GM19324 (cell line): ENCODE data around the gene SEMA7A.
"Not testable (repeated sequence)": the region's sequence is repeated elsewhere in the genome, so short reads cannot be mapped to it uniquely, and the experiment has no call there.

Source experiments
- ATAC-seq: cut with Tn5 transposase; IDR thresholded peaks from one replicate; pipeline ENCODE4 v1.9.1; 2021; ENCODE audit warnings: mild to moderate bottlenecking, moderate library complexity; ENCODE audit not compliant: unreplicated experiment, low FRiP score

The SEMA7A gene

DNA sequence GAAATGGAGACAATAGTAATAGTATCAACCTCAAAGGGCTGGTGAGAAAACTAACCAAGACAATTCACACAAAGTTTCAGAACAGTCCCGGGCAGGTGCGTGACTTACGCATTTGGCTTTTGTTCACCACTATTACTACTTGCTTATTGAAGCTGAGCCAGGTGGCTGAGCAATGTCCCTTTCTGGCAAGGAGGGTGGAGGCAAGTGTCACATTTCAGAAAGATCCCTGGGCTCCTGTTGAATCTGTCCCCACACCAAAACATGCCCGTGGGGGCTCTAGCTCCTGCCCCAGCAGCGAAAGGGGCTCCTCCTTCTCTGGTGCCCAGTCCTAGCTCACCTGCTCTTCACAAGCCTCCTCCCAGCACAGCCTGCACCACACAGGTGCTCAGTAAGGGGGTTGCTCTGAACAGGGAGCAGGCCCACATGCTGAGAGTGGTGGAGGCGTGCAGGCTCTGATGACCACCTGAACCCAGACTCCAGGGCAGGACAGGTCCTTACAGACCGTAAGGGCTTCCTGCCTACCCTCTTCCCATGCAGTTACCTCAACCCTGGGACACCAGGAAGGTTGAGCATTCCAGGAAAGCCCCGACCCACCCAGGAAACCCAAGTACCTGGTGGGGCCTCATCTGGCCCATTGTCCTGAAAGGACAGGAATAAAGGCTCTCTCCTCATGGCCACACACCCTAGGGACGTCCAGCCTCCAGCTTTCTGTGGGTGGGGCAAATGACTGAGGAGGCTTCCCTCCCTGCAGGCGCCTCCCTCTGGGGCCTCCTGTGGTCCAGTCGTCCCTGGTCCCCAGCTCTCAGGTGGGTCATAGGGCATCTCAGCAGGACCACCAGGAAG lies 32.6 kb downstream of the SEMA7A start:
- ATAC-seq = no peak

DNA sequence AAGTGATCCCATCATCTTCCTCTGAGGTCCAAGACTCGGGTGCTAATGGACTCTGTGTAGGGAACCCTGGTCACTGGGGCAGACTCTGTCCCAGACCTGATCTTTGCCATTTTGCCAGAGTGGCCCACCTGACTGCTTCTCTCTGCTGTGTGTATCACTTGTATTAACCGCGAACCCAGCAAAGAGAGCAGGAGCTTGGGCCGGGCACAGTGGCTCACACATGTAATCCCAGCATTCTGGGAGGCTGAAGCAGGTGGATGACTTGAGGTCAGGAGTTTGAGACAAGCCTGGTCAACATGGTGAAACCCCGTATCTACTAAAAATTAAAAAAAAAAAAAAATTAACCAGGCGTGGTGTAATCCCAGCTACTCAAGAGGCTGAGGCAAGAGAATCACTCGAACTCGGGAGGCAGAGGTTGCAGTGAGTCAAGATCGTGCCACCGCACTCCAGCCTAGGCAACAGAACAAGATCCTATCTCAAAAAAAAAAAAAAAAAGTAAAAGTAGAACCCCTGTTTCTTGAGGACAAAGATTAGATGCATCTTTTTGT lies 33.4 kb downstream of the SEMA7A start:
- no peak for ATAC-seq

DNA sequence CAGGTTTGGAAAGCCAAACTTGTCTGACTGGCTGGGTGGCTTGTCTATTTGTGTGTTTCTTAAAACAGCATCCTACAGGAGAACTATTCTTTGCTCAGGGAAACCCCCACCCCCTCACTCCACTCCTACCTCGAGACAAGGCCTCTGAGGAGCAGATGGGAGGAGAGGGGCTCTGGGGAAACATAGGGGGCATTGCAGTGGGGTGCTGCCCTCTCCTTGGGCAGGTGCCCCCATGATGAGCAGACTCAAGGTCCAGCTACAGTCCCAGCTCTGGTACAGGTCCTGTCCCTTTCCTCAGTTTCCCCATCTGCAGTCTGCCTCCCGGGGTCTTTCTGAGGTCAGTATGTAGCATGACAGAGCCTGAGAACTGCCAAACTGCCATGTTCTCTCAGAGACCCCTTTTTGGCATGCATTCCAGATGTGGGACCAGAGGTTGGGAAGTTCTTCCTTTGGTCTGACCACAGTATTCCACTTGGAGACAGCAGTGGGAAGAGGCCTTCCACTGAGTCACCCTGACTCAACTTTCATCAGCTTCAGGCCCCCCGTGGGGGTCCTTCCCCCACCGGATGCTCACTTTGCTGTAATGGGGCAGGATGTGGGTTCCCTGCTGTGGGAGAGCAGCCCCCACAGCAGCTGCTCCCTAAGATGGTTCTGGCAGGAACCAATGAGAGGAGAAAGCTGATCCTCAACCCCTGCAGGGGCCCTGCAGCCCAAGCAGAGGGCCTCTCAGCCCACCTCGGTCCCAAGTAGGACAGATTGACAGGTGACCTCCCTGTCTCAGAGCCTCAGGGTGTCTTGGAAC lies 34.0 kb downstream of the SEMA7A start:
- no peak for ATAC-seq

DNA sequence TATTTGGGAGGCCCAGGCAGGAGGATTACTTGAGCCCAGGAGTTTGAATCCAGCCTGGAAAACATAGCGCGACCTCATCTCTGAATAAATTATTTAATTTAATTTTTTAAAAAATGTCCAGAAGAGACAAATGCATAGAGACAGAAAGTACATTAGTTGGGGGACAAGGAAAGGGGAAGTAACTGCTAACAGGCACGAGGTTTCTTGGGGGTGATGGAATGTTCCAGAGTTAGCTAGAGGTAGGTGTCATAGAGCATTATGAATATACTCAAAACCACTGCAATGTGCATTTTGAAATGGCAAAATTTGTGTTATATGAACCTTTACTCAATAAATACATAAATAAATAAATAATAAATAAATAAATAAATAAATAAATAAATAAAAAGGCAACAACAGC lies 34.7 kb downstream of the SEMA7A start:
- ATAC-seq = no peak

DNA sequence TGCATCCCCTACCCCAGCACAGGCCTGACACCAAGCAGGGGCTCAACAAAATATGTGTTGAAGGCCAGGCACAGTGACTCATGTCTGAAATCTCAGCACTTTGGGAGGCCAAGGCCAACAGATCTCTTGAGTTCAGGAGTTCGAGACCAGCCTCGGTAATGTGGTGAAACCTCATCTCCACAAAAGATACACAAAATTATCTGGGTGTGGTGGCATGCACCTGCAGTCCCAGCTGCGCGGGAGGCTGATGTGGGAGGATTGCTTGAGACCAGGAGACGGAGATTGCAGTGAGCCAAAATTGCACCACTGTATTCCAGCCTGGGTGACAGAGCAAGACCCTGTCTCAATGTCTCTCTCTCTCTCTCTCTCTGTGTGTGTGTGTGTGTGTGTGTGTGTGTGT lies 35.6 kb downstream of the SEMA7A start:
- ATAC-seq = no peak

DNA sequence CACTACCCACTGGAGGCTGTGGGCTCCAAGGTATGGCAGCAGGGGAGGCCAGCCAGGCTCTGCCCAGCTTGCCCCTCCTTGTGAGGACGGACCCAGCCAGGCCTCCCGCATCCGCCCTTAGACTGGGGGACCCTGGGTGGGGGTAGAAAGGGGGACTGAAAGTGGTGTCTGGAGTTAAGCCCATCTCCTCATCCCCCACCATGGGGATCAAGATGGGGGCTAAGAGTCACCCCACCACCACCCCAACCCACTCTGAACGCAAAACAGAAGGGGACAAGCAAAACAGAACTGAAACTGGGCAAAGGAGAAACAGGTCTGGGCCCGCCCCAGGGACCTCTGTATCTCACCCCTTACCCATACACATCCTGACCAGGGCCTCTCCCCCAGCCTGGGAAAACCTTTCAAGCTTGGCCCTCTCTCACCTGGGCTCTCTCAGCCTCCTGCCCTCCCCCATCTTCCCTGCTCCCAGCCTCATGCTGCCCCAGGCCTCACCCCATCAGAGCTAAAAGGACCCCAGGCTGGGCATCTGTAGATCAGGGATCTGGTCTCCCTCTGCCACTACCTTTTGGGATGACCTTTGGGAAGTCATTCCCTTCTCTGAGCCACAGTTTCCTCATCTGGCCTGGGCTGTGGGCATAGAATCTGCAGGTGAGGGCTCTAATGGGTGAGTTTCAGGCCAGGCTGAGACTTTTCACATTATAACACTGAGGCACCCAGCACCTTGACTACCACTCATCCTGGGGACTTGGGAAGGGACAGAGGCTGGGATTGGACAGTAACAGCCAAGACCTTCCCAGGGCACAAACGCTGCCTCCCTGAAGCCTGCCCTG lies 36.3 kb downstream of the SEMA7A start:
- peak; percentile 26 for ATAC-seq

DNA sequence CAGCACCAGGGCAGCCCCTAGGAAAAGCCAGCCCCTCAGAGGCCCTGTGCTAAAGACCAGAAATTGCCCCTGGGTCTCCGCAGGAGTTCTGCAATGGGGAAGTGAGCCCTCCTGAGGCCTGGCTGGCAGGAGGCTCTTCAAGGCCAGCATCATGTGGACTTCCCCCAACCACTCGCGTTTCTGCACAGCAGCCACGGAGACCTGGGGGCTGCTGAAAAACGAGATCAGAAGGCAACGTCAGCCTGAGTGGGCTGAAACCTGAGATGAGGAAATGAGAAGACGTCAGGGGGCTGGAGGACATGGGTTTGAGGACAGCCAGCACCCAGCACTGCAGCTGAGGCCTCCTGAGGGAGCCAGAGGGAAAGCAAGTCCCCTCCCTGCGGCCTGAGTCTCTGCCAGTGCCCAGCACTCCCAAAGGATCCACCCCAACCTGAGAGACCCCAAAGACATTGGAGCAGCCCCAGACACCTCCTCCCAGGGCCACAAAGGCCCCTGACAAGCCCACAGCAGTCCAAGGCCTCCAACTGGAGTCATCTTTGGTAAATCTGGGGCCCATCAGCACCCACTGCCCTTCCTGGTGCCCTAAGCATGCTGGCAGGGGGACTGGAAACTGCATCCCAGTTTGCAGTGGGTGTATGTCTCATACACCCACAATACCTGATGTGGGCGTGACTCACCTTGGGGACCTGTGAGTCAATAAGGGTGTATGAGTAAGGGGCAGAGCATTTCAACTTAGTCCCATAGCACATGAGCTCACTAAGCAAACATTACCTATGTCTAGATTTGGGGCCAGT lies 37.1 kb downstream of the SEMA7A start:
- ATAC-seq = no peak

DNA sequence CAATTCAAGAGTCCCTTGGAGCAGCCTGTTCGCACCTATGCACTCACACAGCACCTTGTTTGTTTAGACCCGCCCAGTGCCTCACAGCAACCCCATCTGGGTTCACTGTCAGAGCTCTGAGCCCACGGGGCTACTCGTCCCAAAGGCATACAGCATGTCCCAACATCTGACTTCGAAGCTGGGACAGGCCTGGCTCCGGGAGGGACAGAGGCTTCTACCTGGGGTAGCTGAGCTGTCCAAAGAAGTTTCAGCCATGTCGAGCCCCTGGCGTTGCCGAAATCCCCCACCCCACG lies 37.7 kb downstream of the SEMA7A start:
- no peak for ATAC-seq

DNA sequence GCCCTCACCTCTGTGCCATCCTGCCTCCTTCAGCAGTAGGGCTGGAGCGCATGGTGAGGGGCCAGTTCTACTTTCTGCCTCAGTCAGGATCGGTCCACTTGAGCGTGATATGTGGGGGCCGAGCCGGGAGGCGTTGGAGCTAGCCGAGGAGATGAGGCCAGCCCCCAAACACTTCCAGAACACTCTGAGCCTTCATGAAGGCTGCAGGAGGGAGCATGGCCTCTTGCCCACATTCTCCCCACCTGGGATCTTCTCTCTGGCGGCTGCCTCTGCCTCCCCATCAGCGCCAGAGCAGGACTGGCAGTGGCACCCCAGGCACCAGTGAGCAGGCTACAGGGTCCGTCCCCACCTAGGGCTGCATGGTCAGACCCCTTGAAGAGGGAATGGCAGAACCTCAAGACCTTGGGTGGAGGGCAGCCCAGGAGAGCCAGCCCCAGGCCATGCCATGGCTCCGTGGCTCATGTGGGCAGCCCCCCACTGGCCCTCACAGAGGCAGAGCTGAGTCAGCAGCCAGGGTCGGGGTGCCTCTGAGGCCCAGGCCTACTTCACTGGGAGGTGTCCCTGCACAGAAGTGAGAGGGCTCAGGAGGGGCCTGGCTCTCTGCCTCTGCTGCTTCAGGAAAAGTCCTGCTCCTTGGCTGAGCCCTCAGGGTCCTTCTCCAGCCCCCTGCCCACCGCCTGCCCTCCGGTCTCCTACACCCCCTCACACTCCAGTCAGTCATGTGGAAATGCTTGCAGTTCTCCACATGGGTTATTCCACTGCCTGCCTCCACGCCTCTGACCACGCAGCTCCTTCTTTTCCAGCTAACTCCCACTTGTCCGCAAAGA lies 38.2 kb downstream of the SEMA7A start:
- no peak for ATAC-seq

DNA sequence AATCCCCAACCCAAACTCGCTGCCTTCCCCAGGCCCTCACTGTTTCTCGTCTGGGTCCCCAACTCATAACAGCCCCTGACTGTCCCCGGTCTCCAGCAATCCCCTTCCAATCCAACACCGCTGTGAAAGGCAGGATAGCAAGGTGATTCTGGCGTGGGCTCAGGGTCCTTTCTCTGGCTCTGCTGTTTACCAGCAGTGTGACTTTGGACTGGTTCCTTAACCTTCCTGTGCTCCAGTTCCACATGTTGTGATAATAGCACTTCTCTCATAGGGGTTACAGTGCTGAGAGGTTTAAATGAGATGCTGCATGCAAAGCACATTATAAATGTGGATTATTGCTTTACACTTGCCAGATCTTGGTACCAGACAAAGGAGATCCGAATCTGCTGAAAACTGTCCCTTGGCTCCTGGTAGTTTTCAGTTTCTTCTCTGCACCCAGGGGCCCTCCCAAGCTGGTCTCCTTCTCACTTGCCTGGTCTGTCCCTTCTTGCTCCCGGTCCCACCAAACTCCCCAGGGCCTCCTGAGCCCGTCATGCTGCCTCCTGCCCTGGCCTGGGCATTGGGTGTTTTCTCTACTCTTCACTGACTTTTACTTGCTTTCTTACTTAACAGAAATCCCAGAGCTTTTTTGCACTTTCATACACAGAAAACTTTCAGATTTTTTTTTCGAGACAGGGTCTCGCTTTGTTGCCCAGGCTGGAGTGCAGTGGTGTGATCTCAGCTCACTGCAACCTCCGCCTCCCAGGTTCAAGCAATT lies 39.5 kb downstream of the SEMA7A start:
- ATAC-seq = no peak

DNA sequence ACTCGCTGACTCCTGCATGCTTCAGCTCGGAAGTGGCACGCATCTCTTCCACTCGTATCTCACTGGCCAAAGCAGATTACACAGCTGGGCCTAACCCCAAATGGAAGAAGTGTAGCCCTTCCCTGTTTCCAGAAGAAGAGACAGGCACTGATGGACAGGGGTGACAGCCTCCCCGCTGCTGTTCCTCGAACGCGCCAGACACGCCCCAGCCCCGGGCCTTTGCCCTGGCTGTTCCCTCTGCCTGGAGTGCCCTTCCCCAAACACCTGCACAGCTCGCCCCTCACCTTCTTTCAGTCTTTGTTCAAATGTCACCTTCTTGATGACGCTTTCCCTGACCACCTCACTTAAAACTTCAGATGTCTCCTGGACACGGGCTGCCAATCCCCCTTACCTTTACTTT lies 40.3 kb downstream of the SEMA7A start:
- no peak for ATAC-seq

DNA sequence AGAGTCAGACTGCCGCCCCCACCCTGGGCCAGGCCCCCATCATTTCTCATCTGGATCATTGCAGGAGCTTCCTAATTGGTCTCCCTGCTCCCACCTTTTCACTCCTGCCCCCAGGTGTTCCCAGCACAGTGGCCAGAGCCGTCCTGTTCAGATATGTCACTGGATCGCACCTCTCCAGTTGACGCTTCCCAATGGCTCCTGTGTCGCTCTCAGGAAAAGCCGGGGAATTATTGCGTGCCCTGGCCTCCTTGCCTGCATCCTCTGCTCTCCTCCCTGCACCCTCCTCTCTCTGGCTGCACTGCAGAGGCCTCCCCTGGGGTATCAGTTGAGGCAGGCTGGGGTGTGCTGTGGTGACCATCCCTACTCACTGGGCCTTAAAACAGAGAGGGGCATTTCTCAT lies 40.9 kb downstream of the SEMA7A start:
- no peak for ATAC-seq

DNA sequence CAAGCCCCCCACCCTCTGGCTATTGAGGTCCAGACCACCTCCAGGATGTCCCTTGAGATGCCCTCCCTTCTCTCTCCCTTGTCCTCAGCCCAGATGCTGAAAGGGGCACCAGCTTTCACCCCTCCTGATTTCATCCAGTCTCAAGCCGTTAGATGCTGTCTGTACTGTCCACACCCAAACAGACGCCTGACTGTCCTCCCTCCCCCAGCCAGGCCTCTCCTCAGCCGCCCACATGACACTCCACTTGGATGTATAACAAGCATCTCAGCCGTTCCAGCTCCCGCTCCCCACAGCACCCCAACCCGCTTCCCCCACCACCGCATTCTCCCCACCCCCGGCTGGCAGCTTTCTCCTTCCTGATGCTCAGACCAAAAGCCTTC lies 41.3 kb downstream of the SEMA7A start:
- ATAC-seq = no peak

DNA sequence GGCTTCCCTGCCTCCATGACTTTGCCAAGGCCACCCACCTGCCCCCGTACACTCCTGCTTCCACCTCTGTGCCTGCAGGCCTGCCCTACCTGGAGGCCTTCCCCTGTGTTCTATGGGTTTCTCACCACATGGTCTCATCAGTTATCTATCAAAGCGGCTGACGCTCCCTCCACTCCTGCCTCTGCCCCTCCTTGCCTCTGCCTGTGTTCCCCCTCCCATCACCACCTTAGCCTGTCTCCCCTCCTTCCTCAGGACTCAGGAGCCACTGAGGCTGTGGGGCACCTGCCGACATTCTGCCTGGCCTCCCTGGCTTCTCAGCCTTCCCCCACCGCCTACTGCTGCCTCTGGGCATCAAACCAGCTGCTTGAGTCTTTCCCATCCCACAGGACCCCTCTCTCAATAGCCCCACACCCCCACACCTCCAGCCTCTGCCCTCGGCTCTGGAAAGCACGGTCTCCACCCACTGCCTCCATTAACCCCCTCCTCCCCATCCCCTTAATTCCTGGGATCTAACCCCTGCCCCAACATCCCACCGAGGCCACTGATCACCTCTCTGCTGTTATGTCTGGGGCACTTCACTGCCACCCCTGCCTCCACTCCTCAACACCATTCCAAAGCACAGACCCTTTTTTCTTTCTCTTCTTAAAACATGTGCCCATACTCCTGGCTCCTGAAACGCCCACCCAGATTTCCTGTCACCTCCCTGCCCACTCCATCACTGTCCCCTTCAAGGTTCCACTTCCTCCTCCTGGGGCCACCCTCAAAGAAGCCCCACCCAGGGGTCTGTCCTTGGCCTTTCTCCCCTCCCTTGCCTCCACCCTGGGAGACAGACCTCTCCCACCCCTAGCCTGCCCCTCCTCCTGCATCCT lies 41.9 kb downstream of the SEMA7A start:
- no peak for ATAC-seq

DNA sequence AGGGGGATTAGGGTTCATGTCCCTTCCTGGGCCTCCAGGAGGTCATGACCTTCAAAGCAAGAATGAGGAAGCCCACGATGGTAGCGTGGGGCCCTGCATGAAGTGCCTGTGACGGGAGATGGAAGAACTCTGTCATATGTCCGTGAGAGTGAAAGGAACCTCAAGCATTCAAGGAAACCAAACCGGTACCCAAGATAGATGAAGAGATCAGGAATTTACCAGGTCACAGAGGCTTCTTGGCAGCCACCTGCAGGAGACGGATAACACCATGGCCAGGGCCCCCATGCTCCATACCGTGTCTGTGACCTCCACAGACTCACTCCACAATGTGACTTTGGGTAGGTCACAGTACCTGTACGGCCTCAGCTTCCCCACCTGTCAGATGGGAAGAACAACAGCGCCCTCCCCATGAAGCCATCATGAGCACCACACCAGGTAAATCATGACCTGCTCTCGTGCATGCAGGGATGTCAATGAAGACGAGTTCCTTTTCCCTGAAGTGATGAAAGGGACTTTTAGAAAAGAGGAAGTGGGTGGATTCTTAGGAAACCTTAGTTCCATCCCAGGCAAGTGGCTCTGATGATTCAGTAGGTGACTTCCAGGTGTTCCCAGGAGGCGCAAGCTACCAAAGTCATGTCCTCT lies 43.0 kb downstream of the SEMA7A start:
- ATAC-seq = no peak

DNA sequence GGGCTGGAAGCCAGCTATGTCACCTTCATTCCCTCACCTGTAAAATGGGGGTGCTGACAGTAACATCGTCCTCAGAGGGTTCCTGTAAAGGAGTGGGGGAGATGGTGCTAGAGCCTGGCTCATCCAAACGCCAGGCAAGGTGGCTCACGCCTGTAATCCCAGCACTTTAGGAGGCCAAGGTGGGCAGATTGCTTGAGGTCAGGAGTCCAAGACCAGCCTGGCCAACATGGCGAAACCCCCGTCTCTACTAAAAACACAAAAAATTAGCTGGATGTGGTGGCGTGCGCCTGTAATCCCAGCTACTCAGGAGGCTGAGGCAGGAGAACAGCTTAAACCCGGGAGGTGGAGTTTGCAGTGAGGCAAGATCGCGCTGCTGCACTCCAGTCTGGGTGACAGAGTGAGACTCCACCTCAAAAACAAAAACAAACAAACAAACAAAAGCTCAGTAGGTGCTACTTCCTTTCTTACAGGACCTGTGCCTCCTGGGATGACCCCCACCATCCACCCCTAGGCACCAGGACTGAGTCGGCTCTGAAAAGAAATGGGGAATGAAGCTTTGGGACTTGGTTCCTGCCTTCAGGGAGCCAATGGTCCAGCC lies 43.6 kb downstream of the SEMA7A start:
- not testable (repeated sequence) for ATAC-seq
